Natural killer cell treated with Interleukin-12 subunit alpha and Interleukin-12 subunit beta and Interleukin-15 and Interleukin-18, amount 100 ng/mL, for 72 hours (primary cell): ENCODE measurements around the gene NBEAL1. TPM values are rescaled to one million over a fixed set of nuclear protein-coding genes. Genes with fewer than 3 reads are reported as not detected.
"Not testable (repeated sequence)": the region's sequence is repeated elsewhere in the genome, so short reads cannot be mapped to it uniquely, and the experiment has no call there.

Source experiments
- ATAC-seq, 2 donors: fragments of 150-1000 bp; cut with Tn5 transposase in 1 of 2; sonication (Bioruptor Pico), chemical (Tn5 transposase) in 1 of 2; 2 replicates each; pipeline ENCODE4 v1.10.0; 2021
- DNase-seq: peaks from one replicate; pipeline ENCODE4 v3.0.0; 2022; ENCODE audit warnings: low spot score
- H3K27ac Mint-ChIP-seq, 2 donors: 1 replicate in 1 of 2; 2 replicates in 1 of 2; pipeline ENCODE4 v1.8.0; 2022; ENCODE audit warnings: mixed read lengths in 2 of 2, mild to moderate bottlenecking in 1 of 2, moderate library complexity in 1 of 2
- H3K27me3 Mint-ChIP-seq, 2 donors: 1 replicate in 1 of 2; 2 replicates in 1 of 2; pipeline ENCODE4 v1.8.0; 2022; ENCODE audit warnings: mixed read lengths in 2 of 2
- H3K36me3 Mint-ChIP-seq: one replicate; pipeline ENCODE4 v1.8.0; 2022; ENCODE audit warnings: mixed read lengths
- H3K4me1 Mint-ChIP-seq, 2 donors: 1 replicate in 1 of 2; 2 replicates in 1 of 2; pipeline ENCODE4 v1.8.0; 2022; ENCODE audit warnings: low read depth in 2 of 2, mixed read lengths in 2 of 2, mild to moderate bottlenecking in 1 of 2
- H3K4me3 Mint-ChIP-seq: one replicate; pipeline ENCODE4 v1.8.0; 2022; ENCODE audit warnings: mixed read lengths
- H3K9me3 Mint-ChIP-seq: 2 replicates; pipeline ENCODE4 v1.8.0; 2022; ENCODE audit warnings: mixed read lengths
- total RNA-seq, 2 donors: library from RNA; stranded (reverse); gene quantifications; one replicate each; pipeline ENCODE4 v1.2.3, GENCODE V29; 2022

Gene NBEAL1
- total RNA-seq = 10 to 100 TPM; 12.3 to 19.2 TPM

- Mint-ChIP-seq H3K27ac (peak within 1 kb of the TSS; percentile 96 to 100), H3K9me3 (no peaks in the 10 kb centered on the region), H3K4me1 (peaks cover 16 to 33% of the 10 kb centered on the region in 2 donors), H3K4me3 (peak within 1 kb of the TSS; percentile 96), H3K27me3 (peaks cover 8 to 10% of the 10 kb centered on the region in 2 donors), H3K36me3 (no peaks in the 10 kb centered on the region)
- DNase-seq (peak; percentile 98), ATAC-seq (peak; percentile 99)
Observed at GRCh38 chr2:203014456-203015199, at the start of gene NBEAL1. Gene NBEAL1, plus strand, starts transcription at chr2:203014875. Its CDS starts 1,510 bp downstream, at chr2:203016385.

DNA sequence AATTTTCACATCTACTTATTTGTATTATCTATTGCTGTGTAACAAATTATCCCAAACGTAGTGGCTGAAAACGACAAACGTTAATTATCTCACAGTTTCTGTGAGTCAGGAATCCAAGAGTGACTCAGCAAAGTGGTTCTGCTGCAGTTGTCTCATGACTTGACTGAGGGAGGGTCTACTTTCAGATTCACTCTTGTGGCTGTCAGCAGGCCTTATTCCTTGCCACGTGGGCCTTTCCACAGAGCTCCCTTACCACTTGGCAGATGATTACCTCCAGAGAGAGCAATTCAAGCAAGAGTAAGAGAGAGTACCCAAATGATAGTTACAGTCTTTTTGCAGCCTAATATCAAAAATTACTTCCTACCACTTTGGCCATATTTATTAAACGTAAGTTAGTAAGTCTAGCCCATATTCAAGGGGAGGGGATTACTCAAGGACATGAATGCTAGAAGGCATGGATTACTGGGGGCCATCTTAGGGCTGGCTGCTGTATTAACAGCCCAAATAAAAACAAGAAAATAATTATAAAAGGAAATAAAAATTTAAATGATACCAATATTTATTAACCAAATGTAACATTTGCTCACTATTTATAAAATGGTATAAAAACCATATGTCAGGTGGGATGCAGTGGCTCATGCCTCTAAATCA is 48.7 kb upstream of the NBEAL1 start:
- DNase-seq (no peak), ATAC-seq (peak; percentile 87 to 98)
- Mint-ChIP-seq H3K4me1 (peaks cover 8 to 12% of the 10 kb centered on the region in 2 donors), H3K27me3 (no peaks in the 10 kb centered on the region), H3K9me3 (no peaks in the 10 kb centered on the region), H3K36me3 (no peaks in the 10 kb centered on the region), H3K4me3 (peak overlapping the region; percentile 30), H3K27ac (peak overlapping the region; percentile 70 to 71)

DNA sequence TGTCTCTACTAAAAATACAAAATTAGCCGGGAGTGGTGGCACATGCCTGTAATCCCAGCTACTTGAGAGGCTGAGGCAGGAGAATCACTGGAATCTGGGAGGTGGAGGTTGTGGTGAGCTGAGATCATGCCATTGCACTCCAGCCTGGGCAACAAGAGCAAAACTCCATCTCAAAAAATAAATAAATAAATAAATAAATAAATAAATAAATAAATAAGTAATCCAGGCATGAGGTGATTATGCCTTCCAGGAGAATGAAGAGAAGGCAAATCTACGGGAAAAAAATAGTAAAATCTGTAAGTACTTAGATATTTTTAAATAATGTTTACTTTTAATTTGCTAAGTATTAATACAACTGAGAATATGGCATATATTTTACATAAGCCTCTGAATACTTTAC is 45.3 kb upstream of the NBEAL1 start:
- not testable (repeated sequence) for DNase-seq, H3K9me3 Mint-ChIP-seq, ATAC-seq, H3K36me3 Mint-ChIP-seq, H3K27me3 Mint-ChIP-seq, H3K27ac Mint-ChIP-seq, H3K4me3 Mint-ChIP-seq
- H3K4me1 Mint-ChIP-seq = peaks cover 8 to 12% of the 10 kb centered on the region in 2 donors

DNA sequence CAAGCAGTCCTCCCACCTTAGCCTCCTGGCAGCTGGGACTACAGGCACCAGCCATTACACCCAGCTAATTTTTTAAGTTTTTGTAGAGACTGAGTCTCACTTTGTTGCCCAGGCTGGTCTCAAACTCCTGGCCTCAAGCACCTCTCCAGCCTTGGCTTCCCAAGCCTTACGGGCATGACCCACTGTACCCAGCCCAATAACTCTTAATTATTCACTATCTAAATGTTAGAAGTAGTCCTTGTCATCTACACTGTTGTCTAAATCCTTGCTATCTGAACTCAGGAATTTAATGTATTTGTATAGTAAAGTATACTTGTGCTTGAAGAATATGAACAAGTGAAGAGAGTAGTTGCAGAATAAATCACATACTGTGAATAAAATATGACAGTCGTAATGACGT is 37.9 kb upstream of the NBEAL1 start:
- no peak for ATAC-seq
- no peaks in the 10 kb centered on the region for H3K27me3 Mint-ChIP-seq
- H3K4me1 Mint-ChIP-seq = no peaks in the 10 kb centered on the region
- H3K36me3 Mint-ChIP-seq = no peaks in the 10 kb centered on the region
- no peak overlapping the region for H3K4me3 Mint-ChIP-seq
- no peaks in the 10 kb centered on the region for H3K9me3 Mint-ChIP-seq
- no peak overlapping the region for H3K27ac Mint-ChIP-seq
- DNase-seq = no peak

DNA sequence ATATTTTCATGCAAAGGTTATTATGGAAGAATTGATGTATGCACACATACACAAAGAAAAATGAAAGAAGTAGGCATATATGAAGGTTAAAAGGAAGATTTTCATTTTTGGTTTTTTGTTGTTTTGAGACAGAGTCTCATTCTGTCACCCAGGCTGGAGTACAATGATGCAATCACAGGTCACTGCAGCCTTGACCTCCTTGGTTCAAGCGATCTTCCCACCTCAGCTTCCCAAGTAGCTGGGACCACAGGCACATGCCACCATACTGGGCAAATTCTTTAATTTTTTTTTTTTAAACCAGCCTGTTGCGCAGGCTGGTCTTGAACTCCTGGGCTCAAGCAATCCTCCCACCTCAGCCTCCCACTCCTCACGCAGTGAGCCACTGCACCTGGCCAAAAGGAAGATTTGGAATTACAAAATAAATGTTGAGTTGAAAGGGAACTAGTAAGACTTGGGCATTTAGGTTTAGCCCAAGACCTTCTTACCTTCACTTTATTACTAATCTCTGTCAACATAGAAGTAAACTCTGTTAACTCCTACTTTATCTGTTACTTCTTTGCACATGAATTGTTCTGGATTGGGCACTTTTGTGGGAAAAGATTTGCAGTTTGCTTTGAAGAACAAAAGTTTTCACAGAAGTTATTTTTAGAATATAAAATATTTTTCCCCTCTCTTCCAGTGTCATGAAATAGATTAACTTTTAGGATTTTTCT is 31.7 kb upstream of the NBEAL1 start:
- Mint-ChIP-seq H3K36me3 (no peaks in the 10 kb centered on the region), H3K4me1 (no peaks in the 10 kb centered on the region), H3K9me3 (no peaks in the 10 kb centered on the region), H3K27ac (no peak overlapping the region), H3K27me3 (no peaks in the 10 kb centered on the region), H3K4me3 (no peak overlapping the region)
- ATAC-seq (no peak), DNase-seq (no peak)

- H3K4me1 Mint-ChIP-seq = no peaks in the 10 kb centered on the region
- no peak overlapping the region for H3K4me3 Mint-ChIP-seq
- no peak for ATAC-seq
- H3K9me3 Mint-ChIP-seq = no peaks in the 10 kb centered on the region
- no peaks in the 10 kb centered on the region for H3K36me3 Mint-ChIP-seq
- H3K27ac Mint-ChIP-seq = no peak overlapping the region
- DNase-seq = no peak
- H3K27me3 Mint-ChIP-seq = no peaks in the 10 kb centered on the region
Observed at GRCh38 chr2:202989749-202990148, 24.9 kb upstream of the NBEAL1 start.

DNA sequence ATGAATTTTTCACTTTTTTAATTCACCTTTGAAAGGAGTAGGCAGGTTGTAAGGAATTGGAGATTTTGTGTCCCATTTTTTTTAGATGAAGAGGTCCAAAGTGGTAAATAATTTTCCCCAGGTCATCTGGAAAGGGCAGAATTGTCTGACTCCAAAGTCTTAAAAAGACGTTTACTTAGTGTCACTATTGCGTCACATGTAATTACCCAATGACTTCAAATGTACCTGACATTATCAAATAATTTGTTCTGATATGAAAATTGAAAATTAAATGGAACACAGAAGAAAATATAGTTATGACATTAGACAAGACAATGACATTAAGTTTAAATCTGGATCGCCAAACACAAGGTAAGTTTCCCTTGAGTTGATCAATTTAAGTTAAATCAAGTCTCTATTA is 24.2 kb upstream of the NBEAL1 start:
- DNase-seq = no peak
- H3K27me3 Mint-ChIP-seq = peaks cover 5 to 6% of the 10 kb centered on the region in 2 donors
- no peak overlapping the region for H3K27ac Mint-ChIP-seq
- H3K4me1 Mint-ChIP-seq = no peaks in the 10 kb centered on the region
- no peak overlapping the region for H3K4me3 Mint-ChIP-seq
- no peaks in the 10 kb centered on the region for H3K36me3 Mint-ChIP-seq
- no peaks in the 10 kb centered on the region for H3K9me3 Mint-ChIP-seq
- no peak for ATAC-seq

DNA sequence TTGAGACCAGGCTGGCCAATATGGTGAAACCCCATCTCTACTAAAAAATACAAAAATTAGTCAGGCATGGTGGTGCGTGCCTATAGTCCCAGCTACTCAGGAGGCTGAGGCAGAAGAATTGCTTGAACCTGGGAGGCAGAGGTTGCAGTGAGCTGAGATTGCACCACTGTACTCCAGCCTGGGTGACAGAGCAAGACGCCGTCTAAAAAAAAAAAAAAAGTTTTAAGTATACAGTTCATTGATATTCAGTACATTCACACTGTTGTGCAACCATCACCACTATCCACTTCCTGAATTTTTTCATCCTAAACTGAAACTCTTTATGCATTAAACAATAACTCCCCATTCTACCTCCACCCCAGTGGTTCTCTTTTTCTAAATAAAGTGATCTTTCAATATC is 17.6 kb upstream of the NBEAL1 start:
- not testable (repeated sequence) for H3K9me3 Mint-ChIP-seq, H3K4me3 Mint-ChIP-seq, H3K36me3 Mint-ChIP-seq, H3K4me1 Mint-ChIP-seq, DNase-seq, H3K27me3 Mint-ChIP-seq, H3K27ac Mint-ChIP-seq
- ATAC-seq = peak in 1 of 2 donors; percentile 59

DNA sequence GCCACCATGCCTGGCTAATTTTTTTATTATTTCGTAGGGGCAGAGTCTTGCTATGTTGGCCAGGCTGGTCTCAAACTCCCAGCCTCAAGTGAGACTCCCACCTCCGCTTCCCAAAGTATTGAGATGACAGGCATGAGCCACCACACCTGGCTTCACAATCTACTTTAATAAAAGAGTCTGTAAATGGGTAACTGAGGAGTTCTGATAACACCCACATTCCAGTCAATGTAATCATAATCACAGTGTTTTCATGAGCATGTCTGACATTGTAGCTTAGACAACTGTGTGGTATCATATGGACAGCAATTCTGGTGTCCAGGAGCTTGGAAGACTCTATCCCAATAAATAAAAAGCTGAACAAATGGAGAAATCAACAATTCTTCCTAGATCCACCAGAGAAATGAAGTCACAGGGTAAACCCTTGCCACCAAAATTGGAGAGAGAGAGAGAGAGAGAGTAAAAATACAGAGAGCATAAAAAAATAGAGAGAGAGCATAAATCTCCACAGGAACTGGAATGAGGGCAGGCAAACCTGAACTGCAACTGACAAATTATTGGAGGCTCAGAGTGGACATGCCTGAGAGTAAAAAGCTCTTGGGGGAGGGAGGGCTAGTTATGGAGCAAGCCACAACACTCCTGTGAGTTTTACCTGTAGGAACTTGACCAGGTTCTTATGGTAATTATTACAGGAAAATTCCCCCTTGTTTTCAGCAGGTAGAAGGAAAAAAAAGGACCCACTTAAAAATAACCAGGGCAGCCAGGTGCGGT is 12.4 kb upstream of the NBEAL1 start:
- Mint-ChIP-seq H3K4me3 (no peak overlapping the region), H3K4me1 (peaks cover 0 to 1% of the 10 kb centered on the region in 2 donors), H3K9me3 (no peaks in the 10 kb centered on the region), H3K27ac (no peak overlapping the region), H3K36me3 (no peaks in the 10 kb centered on the region), H3K27me3 (peaks cover 11 to 14% of the 10 kb centered on the region in 2 donors)
- ATAC-seq = no peak
- no peak for DNase-seq

- ATAC-seq (no peak), DNase-seq (no peak)
- H3K4me3 Mint-ChIP-seq = no peak overlapping the region
- peaks cover 12 to 15% of the 10 kb centered on the region in 2 donors for H3K27me3 Mint-ChIP-seq
- H3K36me3 Mint-ChIP-seq = no peaks in the 10 kb centered on the region
- no peaks in the 10 kb centered on the region for H3K9me3 Mint-ChIP-seq
- no peak overlapping the region for H3K27ac Mint-ChIP-seq
- H3K4me1 Mint-ChIP-seq = no peaks in the 10 kb centered on the region
Observed at GRCh38 chr2:203003716-203004115, 11.0 kb upstream of the NBEAL1 start.

- Mint-ChIP-seq H3K27me3 (peaks cover 0 to 4% of the 10 kb centered on the region in 2 donors), H3K4me1 (peaks cover 16 to 34% of the 10 kb centered on the region in 2 donors), H3K9me3 (no peaks in the 10 kb centered on the region), H3K27ac (no peak overlapping the region), H3K36me3 (no peaks in the 10 kb centered on the region), H3K4me3 (peak overlapping the region; percentile 20)
- ATAC-seq (no peak), DNase-seq (no peak)
Observed at GRCh38 chr2:203016716-203017115, 2.0 kb downstream of the NBEAL1 start.

- no peak for ATAC-seq
- no peaks in the 10 kb centered on the region for H3K9me3 Mint-ChIP-seq
- peak overlapping the region in 1 of 2 donors; percentile 40 for H3K27ac Mint-ChIP-seq
- no peak for DNase-seq
- H3K36me3 Mint-ChIP-seq = no peaks in the 10 kb centered on the region
- H3K4me3 Mint-ChIP-seq = peak overlapping the region; percentile 23
- peaks cover 16 to 30% of the 10 kb centered on the region in 2 donors for H3K4me1 Mint-ChIP-seq
- H3K27me3 Mint-ChIP-seq = no peaks in the 10 kb centered on the region
Observed at GRCh38 chr2:203018181-203018580, 3.5 kb downstream of the NBEAL1 start.

- H3K4me1 Mint-ChIP-seq = peaks cover 16 to 27% of the 10 kb centered on the region in 2 donors
- H3K27ac Mint-ChIP-seq = peak overlapping the region in 1 of 2 donors; percentile 14
- ATAC-seq = no peak
- DNase-seq = no peak
- H3K4me3 Mint-ChIP-seq = peak overlapping the region; percentile 13
- H3K27me3 Mint-ChIP-seq = no peaks in the 10 kb centered on the region
- H3K9me3 Mint-ChIP-seq = no peaks in the 10 kb centered on the region
- no peaks in the 10 kb centered on the region for H3K36me3 Mint-ChIP-seq
Observed at GRCh38 chr2:203019142-203019541, 4.5 kb downstream of the NBEAL1 start.
